ENCODE measurements around the gene AQP1.

The AQP1 gene

DNA sequence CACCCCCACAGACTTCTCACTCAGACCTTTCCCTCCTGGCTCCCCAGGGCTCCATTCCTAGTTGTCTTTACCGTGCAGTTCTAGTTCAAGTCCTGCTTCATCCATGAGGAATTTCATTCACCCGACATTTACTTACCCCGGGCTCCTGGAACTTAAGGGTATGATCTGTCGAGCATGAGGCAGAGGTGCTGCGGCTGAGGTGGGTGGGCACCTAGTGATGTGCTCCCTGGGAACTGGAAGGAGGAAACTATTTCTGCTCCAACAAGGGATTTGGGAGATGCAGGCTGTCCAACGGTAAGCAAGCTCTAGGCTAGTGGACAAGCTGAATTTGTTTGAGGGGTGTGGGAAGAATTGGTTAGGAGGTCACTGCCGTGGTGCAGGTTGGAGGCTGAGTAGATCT is 30.2 kb upstream of the AQP1 start:
- DNase-seq (ENCODE audit: low read depth in 3 of 3, low spot score in 1 of 3), result no peak

DNA sequence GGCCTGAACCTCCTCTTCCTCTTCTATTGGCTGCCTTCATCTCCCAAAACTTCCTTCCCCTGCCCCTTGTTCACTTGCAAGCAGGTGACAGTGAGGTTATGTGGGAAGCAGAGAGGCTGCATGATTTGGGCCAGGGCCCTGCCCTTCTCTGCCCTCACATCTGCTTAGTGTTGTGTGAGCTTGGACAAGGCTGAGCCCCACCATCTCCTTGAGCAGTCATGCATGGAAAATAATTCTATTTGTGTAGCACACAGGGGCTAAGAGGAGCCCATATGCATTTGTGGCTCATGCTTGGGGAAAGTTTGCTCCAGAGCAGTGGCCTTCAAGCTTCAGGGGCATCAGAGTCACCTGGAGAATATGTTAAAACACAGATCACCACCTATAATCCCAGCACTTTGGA is 26.8 kb upstream of the AQP1 start:
- DNase-seq (ENCODE audit: low read depth in 3 of 3, low spot score in 1 of 3), result no peak

DNA sequence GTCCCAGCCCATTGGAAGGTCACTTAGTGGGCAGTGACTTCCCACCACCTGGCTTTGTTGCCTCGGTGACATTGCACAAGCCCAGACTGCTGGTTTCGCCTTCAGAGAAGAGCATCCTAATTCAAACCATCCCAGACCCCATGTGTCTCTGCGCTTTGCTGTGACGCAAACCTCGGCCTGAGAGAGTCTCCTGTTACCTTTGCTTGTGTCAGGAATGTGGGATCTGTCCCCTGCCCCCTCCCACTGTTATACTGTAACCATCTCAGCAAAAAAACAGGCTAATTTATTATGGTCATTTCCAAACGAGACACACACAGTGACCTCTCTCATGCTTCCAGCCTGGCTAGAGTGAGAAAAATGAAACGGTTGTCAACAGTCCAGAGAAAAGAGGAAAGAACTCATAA is 25.0 kb upstream of the AQP1 start:
- no peak for DNase-seq (ENCODE audit: low read depth in 3 of 3, low spot score in 1 of 3)

DNA sequence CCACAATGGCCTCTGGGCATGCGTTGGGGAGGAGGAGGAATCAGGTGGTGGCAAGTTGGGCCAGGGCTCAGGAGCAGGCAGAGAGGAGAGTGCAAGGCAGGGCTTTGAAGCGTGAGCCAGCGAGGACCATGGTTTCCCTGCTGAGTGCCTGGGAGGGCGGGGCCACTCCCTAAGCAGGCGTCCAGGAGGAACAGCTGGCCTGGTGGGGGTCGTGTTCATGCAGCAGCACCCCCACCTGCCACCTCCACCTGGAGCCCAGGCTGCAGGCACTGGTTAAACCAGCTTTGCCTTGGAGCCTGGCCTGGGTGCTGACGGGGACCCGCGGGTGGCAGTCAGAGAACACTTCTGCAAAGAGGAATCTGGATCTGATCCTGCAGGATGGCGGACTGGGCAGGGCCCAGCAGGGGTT is 24.2 kb upstream of the AQP1 start:
- DNase-seq (ENCODE audit: low read depth in 3 of 3, low spot score in 1 of 3), result no peak

DNA sequence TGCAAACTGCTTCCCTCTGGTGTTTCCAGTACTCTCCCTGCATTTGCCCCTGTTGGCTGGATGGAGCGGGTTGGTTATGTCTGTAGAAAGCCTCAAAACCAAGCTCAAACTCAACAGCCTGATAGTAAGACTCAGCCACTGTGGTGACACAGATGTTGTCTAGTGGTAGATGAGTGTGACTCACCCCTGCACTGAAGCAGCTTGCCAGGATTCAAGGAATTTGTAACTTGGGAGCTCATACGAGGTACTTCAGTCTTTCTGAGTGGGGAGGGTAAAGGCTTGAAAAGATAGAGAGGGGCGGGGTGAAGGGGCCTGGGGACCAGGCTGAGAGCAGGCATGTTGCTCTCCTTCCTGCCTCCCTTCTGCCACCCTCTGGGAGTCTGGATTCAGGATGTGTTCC is 22.9 kb upstream of the AQP1 start:
- DNase-seq (ENCODE audit: low read depth in 3 of 3, low spot score in 1 of 3), result no peak

DNA sequence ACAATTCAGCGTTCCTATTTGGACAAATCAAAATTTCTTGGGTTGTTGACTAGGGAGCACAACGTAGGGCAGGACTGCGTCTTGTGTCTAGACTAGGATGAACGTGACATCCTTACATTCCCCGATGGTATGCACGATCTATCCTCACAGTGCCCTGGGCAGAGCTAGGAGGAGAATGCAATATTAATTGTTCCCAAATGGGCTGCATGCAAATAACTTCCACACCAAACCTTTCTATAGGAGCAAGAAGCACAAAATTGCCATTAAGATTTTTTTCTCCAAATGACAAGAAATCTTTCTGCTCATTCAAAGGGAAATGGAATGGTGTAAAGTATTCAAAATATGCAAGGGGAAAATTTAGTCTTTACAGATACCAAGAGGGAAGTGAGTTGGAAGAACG is 21.4 kb upstream of the AQP1 start:
- no peak for DNase-seq (ENCODE audit: low read depth in 3 of 3, low spot score in 1 of 3)

DNA sequence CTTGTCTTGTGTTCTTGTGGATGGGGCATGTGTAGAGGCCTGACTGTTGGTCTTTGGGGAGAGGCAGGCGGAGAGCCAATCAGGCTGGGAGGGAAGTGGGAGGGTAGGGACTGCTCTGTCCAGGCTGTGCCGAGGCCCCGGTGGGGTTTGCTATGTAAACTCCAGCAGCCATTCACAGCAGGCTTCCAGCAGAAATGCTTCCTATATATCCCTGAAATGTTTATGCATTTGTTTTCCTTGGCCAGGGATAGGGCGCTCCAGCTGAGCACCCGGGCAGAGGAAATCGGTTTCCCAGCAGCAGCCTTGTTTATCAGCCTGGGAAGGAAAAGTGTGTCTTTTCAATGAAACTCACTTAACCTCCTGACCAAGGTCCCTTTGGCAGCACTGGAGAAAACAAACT is 18.3 kb upstream of the AQP1 start:
- no peak for DNase-seq (ENCODE audit: low read depth in 3 of 3, low spot score in 1 of 3)

DNA sequence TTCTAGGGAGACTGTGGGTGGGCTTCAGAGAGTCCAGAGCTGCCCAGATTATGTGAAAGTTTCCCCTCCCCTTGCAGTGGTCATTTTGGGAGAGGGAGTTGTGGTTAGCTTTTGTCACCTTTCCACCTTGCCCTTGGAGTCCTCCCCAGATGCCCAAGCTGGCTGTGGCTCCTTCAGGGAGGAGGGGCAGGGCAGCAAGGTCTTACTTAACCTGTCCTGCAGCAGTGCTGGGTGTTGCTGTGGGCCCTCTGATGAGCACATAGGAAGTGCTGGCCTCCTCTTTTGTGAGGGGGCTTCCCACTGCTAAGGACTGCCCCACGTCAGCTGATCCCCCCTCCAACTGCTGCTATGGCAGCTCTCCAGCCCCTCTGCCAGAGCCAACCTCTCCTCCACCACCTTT is 17.6 kb upstream of the AQP1 start:
- DNase-seq (ENCODE audit: low read depth in 3 of 3, low spot score in 1 of 3), result no peak

DNA sequence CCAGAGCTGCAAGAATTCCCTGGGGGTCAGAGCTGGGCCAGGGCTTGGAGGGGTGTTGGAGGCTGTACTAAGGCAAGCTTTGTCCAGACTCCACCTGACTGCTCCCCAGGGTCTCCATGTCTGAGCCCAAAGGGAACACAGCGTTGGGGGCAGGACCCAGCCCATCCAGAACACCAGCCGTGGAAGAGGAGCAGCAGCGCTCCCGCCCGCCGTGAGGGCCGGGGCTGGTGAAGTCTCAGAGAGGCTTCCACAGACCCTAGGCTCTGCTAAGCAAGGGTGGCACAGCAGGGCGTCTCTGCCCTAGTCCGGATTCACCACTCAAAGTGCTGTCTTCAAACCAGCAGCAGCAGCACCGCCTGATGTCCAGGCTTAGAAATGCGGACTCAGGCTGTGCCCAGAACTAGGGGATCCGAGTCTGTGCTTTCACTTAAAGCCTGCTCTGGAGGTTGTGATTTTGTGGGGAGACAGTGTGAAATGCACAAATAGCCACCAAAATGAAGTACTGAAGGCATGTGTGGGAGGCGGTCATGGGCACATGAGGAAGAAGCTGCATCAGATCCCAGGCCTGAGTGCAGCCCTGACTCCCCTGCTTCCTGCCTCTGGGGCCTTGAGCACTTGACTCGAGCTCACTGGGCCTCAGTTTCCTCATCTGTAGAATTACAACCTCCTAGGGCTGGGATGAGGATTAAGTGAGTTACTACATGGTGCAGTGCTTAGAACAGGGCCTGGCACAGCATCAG is 16.6 kb upstream of the AQP1 start:
- DNase-seq (ENCODE audit: low read depth in 3 of 3, low spot score in 1 of 3), result no peak

DNA sequence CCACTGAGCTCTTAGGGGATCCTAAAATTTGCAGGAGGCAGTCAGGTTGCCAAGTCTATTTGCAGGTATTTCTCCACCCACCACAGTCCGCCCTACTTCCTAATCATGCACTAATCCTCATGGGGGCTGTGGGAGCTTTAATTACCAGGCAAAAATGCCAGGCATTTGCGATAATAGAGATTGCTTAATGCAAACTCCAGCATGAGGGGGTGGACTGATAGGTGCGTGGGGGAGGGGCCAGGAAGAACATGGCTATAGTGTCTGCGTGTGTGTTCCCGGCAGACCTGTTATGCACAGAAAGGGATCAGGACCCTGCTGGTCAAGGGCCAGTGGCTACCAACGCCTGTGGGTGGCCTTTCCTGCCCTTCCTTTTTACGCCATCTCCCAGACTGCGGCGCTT is 15.6 kb upstream of the AQP1 start:
- no peak for DNase-seq (ENCODE audit: low read depth in 3 of 3, low spot score in 1 of 3)

DNA sequence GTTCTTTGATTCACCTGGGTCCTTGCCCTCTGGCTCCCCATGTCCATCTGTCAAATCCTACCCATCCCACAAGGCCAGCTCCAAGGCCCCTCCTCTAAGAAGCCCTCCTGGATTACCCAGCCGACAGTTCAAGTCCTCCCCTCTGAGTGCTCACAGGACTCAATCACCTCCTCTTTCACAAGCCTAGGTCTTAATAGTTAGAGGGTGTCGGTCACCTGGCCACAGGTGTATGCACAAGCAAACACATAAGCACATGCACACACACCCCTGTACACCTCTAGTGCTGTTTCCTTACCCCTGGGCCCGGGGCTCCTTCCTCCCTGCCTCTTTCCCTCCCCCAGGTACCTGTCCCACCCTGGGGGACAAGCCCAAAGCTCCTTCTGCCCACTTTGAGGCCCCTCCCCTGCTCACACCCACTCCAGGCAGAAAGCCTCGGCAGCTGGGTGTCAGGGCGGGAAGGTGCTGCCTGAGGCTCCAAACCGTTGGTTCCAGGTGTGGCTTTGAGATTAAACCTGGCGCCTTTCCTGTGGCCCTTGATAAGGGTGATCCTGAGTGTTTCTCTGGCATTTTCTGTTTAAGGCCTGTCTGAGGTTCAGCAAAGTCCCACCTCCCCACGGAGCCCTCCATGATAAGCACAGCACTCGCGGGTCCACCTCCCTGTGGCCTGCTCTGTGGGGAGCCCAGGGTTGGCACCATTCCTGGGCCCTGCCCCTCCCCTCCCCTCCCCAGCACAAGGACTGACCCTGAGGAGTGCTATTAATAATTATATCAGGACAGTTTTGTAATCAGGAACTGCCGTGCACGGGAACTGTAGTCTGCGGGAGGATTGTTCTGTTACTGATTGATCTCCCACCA is 14.6 kb upstream of the AQP1 start:
- no peak for DNase-seq (ENCODE audit: low read depth in 3 of 3, low spot score in 1 of 3)

DNA sequence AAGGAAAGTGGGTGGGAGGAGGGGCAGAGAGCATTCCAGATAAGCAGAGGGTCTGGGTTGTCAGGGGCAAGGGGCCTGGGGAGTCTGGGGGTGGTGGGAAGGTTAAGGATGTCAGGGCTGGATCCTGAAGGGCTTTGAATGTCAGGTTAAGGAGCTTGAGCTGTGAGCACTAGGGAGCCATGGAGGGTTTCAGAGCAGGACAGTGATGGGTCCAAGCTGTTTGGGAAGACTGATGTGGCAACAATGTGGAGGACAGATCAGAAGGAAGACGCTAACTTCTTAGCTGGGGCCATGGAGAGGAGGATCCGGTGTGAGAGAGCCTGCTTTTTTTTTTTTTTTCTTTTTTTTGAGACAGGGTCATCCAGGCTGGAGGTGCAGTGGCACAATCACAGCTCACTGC is 13.9 kb upstream of the AQP1 start:
- no peak for DNase-seq (ENCODE audit: low read depth in 3 of 3, low spot score in 1 of 3)

DNA sequence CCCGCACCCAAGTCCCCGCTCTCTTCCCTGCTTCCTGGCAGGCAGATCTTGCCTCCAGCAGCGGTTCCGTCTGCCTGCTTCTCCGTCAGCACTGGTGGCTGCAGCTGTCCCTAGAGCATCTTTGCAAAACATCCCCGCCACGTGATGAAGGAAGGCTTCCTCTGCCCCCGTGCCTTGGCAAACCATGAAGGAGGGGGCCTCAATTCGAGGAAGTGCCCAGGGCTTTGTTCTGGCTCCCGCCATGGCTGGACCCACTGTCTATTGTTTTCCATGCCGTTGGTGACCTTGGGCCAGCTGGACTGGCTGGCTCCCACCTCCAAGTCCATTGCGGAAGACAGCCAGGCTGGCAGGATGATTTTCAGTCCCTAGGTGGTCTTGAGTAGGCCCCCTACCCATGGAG is 13.2 kb upstream of the AQP1 start:
- no peak for DNase-seq (ENCODE audit: low read depth in 3 of 3, low spot score in 1 of 3)

DNA sequence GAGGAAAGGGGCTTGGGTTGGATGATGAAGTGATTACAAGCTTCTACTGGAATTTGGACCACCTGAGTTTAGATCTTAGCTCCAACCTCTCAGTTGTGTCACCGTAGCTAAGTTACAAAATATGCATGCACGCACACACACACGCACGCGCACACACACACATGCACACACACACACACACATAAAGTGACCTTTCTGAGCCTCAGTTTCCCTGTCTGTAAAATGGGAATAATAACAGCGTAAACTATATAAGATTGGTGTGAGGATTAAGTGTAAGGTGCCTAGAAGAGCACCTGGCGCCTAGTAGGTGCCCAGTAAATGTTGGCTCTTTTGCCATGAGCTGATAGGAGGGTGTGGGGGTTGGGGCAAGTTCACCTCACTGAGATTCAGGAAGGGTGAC is 12.6 kb upstream of the AQP1 start:
- no peak for DNase-seq (ENCODE audit: low read depth in 3 of 3, low spot score in 1 of 3)

DNA sequence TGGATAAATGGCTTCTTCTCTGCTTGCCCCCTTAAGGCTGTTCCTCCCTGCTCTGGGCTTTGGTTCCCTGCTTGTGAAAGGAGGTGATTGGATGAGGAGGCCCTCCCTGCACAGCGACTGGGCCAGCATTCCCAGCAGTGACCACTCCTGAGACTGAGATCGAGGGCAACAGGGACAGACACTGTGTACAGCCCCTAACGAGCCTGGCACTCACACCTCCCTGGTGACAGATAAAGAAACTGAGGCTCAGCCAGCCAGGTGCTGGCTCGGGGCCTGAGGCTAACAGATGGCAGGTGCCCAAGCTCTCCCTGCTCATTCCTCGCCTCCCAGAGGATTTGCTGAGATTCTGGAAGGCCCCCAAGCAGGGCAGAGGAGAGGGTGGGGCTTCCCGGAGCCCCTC is 12.0 kb upstream of the AQP1 start:
- DNase-seq (ENCODE audit: low read depth in 3 of 3, low spot score in 1 of 3), result no peak

DNA sequence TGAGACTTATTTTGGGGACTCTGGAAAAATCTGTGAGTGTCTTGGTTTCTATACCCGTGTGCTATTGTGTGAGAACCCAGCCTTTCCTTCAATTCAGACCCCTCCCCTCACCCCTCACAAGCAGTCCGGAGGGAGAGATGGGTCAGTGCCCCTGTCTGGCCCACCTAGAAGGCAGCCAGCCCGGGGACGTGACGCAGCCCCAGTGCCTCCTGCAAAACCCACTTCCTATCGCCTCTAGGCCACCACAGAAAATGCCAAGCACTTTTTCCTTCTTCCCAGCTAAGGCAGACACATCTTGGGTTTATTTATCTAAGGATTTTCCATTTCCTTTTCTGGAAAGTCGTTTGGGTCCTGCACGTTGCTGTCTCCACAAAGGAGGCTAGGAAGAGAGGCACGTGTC is 11.6 kb upstream of the AQP1 start:
- DNase-seq (ENCODE audit: low read depth in 3 of 3, low spot score in 1 of 3), result no peak

DNA sequence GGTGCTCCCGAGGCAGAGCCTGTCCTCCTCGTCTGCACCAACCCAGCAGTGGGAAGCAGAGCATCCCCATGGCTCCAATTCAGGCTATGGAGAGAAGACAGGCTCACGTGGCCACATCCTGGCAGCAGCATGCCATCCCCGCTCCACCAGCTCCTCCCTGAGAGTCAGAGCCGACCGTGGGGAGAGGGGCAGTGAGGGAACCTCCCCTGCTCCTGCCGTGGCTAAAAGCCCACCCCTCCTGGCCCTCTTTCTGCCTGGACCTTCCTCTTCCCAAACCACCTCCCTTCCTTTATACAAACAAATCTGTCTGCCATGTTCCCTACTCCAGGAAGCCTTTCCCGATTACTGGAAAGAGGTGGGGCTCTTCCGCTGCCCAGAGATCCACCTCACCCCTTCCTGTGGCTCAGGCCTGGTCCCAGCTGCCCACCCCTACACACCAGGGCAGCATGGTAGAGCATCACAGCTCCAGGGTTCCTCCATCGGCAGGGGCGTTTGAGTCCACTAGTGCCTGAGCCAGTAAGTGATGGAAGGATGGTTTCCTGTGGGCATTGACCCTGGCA is 10.8 kb upstream of the AQP1 start:
- no peak for DNase-seq (ENCODE audit: low read depth in 3 of 3, low spot score in 1 of 3)

DNA sequence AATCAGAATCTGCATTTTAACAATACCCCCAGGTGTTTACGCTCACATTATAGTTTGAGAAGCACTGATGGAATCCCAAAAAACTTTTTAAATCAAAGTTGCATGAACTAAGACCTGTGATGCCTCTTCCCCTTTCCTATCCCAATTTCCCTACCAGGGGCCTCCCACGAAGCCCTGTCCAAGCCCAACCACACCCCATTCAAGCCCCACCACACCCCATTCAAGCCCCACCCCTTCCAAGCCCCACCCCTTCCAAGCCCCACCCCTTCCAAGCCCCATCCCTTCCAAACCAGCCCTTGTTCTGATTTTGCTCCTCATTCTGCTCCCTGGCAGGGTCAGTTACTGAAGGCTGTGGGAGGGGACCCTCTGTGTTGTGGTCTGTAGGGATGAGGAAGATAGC is 9.8 kb upstream of the AQP1 start:
- DNase-seq (ENCODE audit: low read depth in 3 of 3, low spot score in 1 of 3), result no peak

DNA sequence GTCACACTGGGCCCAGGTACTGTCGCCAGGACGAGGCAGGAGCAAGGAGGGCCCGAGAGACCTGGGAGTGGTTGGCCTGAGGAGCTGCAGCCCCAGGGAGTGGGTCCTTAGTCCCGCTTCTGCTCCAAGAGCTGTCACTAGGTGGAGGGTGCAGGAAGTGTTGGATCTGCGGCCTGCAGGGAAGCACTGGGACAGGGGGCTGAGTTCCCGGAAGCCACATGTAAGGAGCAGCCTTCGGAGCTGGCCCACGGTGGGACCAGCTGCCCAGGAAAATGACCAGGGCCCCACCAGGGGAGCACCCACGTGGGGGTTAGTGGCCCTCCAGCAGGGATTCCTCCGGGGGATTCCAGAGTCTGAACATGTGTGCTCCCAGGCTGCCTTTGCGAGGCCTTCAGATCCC is 9.2 kb upstream of the AQP1 start:
- DNase-seq (ENCODE audit: low read depth in 3 of 3, low spot score in 1 of 3), result no peak

DNA sequence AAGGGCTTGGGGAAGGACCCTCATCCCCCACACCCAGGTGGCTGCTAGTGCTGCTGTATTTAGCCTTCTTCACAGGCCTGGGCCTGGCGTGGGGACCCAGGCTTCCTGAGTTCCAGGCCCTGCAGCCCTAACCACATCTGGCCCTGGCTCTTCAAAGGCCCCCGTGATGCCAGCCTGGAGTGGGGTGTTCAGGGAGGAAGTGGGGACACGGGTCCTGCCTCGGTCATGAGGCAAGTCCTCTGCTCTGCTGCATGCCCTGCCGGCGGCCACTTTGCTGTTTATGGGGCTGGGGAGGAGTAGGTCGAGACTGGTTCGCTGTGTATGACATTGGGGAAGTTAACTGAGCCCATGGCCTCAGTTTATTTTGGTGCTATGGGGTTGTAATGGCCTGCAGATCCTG is 8.5 kb upstream of the AQP1 start:
- no peak for DNase-seq (ENCODE audit: low read depth in 3 of 3, low spot score in 1 of 3)

DNA sequence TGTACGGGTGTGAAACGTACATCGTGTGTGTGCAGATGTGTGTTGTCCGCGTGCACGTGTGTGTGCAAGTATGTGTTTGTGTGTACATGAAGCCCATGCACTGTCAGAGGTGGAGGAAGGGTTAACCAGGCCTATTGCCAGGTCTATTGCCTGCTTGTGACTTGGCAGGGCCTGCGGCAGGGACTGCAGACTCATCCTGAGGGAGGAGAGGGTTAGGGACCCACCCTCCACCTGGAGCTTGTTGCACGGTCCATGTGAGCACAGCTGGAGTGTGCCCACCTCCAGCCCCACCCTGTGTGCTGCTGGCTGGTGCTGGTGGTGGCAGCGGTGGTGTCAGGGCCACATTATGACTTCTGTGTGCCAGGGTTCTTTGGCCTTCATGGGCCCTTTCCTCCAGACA is 7.1 kb upstream of the AQP1 start:
- no peak for DNase-seq (ENCODE audit: low read depth in 3 of 3, low spot score in 1 of 3)

All from stimulated activated CD4-positive, alpha-beta T cell treated with anti-CD3 and anti-CD28 coated beads, TNF-alpha, amount 100 ng/mL, for 1 hour (primary cell).